GM23248 (cell line): Measurements from ENCODE around the gene WASHC2A.
"Not testable (repeated sequence)": the region's sequence is repeated elsewhere in the genome, so short reads cannot be mapped to it uniquely, and the experiment has no call there.

Source experiments
- EZH2 ChIP-seq: fragments of 200-600 bp; sonication (generic); IDR thresholded peaks from 2 replicates; pipeline ENCODE4 v1.6.1; 2018; ENCODE audit warnings: antibody characterized with exemption, mild to moderate bottlenecking; ENCODE audit not compliant: insufficient read depth, poor library complexity, severe bottlenecking
- EZH2phosphoT487 ChIP-seq: fragments of 200-600 bp; sonication (generic); IDR thresholded peaks from 2 replicates; pipeline ENCODE4 v1.6.1; 2018; ENCODE audit warnings: antibody characterized with exemption, moderate library complexity, mild to moderate bottlenecking, low read depth; ENCODE audit not compliant: insufficient read depth

DNA sequence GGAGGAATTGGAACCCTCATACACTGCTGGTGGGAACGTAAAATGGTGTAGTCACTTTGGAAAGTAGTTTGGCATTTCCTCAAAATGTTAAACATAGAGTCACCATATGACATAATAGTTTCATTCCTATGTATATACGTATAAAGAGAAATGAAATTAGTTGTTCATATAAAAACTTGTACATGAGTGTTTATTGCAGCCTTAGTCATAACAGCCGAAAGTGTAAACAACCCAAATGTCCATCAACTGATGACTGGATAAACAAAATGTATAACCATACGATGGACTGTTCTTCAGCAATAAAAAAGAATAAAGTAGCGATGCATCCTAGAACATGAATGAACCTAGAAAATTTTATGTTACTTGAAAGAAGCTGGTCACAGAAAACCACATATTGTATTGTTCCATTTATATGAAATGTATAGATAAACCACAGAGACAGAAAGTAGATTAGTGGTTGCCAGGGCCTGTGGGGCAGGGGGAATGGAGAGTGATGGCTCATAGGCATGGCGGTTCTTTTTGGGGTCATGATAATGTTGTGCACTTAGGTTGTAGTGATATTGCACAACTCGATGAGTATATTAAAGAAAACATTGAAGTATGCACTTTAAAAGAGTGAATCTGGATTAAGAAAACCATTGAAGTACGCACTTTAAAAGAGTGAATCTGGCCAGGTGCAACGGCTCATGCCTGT, 44.8 kb downstream of the WASHC2A start:
- TF ChIP-seq EZH2, EZH2phosphoT487: not testable (repeated sequence)
